ENCODE measurements around the gene LHPP. TPM values are rescaled to one million over a fixed set of nuclear protein-coding genes. Genes with fewer than 3 reads are reported as not detected.

The LHPP gene
- total RNA-seq, 1 experiment from 2014 or later = 24.7 TPM

GRCh38 chr10:124602646-124603365, 141.2 kb downstream of the LHPP start:
- H3K27me3 ChIP-seq (ENCODE audit: insufficient read depth, low read depth) = no peaks in the 10 kb centered on the region
- no peak for DNase-seq
- TF ChIP-seq EZH2 (IDR thresholded peaks at IDR 0.05; ENCODE audit: low read depth) (no peak), CTCF (conservative IDR thresholded peaks at IDR 0.05) (no peak)
- intact Hi-C loops (cut with micrococcal nuclease; ENCODE audit: unreplicated experiment) = no loop called here
- no peak overlapping the region for H2AFZ ChIP-seq
- H4K20me1 ChIP-seq (ENCODE audit: insufficient read depth) = no peaks in the 10 kb centered on the region
- no peaks in the 10 kb centered on the region for H3K9me2 ChIP-seq (ENCODE audit: insufficient read depth)
- CTCF ChIA-PET = no interaction called here
- BruUV-seq (replicated peaks) = no TSS peak
- no peaks in the 10 kb centered on the region for H3K36me3 ChIP-seq (ENCODE audit: low read depth)
- no peak overlapping the region for H3K27ac ChIP-seq
- H3F3A ChIP-seq (ENCODE audit: insufficient read depth, low read depth) = no peaks in the 10 kb centered on the region
- no peaks in the 10 kb centered on the region for H3K79me2 ChIP-seq (ENCODE audit: low read depth)
- POLR2A ChIA-PET (ENCODE audit: unreplicated experiment) = no interaction called here
- H3K4me1 ChIP-seq (replicated peaks; ENCODE audit: insufficient read depth) = no peaks in the 10 kb centered on the region
- H3K9me3 ChIP-seq (ENCODE audit: insufficient read depth, low read depth) = no peaks in the 10 kb centered on the region
- no peak overlapping the region for H3K4me3 ChIP-seq
- H3K4me2 ChIP-seq = no peak overlapping the region

GRCh38 chr10:124603376-124604213, 142.0 kb downstream of the LHPP start:
- H3K4me1 ChIP-seq (replicated peaks; ENCODE audit: insufficient read depth) = no peaks in the 10 kb centered on the region
- intact Hi-C loops (cut with micrococcal nuclease; ENCODE audit: unreplicated experiment) = no loop called here
- no peaks in the 10 kb centered on the region for H3K9me2 ChIP-seq (ENCODE audit: insufficient read depth)
- H3F3A ChIP-seq (ENCODE audit: insufficient read depth, low read depth) = no peaks in the 10 kb centered on the region
- H3K27me3 ChIP-seq (ENCODE audit: insufficient read depth, low read depth) = no peaks in the 10 kb centered on the region
- H3K4me3 ChIP-seq = no peak overlapping the region
- no peak overlapping the region for H3K4me2 ChIP-seq
- ChIA-PET POLR2A (ENCODE audit: unreplicated experiment) (no interaction called here), CTCF (no interaction called here)
- H3K9me3 ChIP-seq (ENCODE audit: insufficient read depth, low read depth) = no peaks in the 10 kb centered on the region
- no TSS peak for BruUV-seq (replicated peaks)
- DNase-seq = no peak
- no peak overlapping the region for H2AFZ ChIP-seq
- H3K79me2 ChIP-seq (ENCODE audit: low read depth) = no peaks in the 10 kb centered on the region
- no peaks in the 10 kb centered on the region for H3K36me3 ChIP-seq (ENCODE audit: low read depth)
- TF ChIP-seq EZH2 (IDR thresholded peaks at IDR 0.05; ENCODE audit: low read depth) (no peak), CTCF (conservative IDR thresholded peaks at IDR 0.05) (no peak)
- no peak overlapping the region for H3K27ac ChIP-seq
- no peaks in the 10 kb centered on the region for H4K20me1 ChIP-seq (ENCODE audit: insufficient read depth)

GRCh38 chr10:124604214-124605000, 142.8 kb downstream of the LHPP start:
- Histone ChIP-seq H3K36me3 (ENCODE audit: low read depth) (no peaks in the 10 kb centered on the region), H3K9me3 (ENCODE audit: insufficient read depth, low read depth) (no peaks in the 10 kb centered on the region), H4K20me1 (ENCODE audit: insufficient read depth) (no peaks in the 10 kb centered on the region), H3K79me2 (ENCODE audit: low read depth) (no peaks in the 10 kb centered on the region), H3K27ac (no peak overlapping the region), H2AFZ (no peak overlapping the region), H3F3A (ENCODE audit: insufficient read depth, low read depth) (no peaks in the 10 kb centered on the region), H3K4me1 (replicated peaks; ENCODE audit: insufficient read depth) (no peaks in the 10 kb centered on the region), H3K4me3 (no peak overlapping the region), H3K27me3 (ENCODE audit: insufficient read depth, low read depth) (no peaks in the 10 kb centered on the region), H3K4me2 (no peak overlapping the region), H3K9me2 (ENCODE audit: insufficient read depth) (no peaks in the 10 kb centered on the region)
- POLR2A ChIA-PET (ENCODE audit: unreplicated experiment) = no interaction called here
- CTCF ChIA-PET = no interaction called here
- TF ChIP-seq CTCF (conservative IDR thresholded peaks at IDR 0.05) (no peak), EZH2 (IDR thresholded peaks at IDR 0.05; ENCODE audit: low read depth) (no peak)
- BruUV-seq (replicated peaks) = no TSS peak
- DNase-seq = no peak
- intact Hi-C loops (cut with micrococcal nuclease; ENCODE audit: unreplicated experiment) = no loop called here
